ENCODE measurements around the gene GARNL3.

Gene GARNL3

DNA sequence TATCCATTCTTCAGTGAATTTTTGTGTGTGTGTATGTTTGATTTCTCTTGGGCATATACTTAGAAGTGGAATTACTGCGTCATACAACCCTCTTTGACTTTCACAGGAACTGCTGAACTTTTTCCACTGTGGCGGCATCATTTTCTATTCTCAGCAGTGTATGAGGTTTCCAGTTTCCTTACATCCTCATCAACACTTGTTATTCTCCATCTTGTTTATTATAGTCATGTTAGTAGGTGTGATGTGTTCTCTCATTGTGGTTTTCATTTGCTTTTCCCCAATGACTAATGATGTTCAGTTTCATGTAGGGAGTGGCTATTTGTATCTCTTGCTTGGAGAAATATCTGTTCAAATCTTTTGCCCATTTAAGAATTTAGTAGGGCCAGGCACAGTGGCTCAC, 162.2 kb downstream of the GARNL3 start:
- peak in 1 of 3 donors; percentile 41 for DNase-seq (ENCODE audit: low read depth in 2 of 3, low spot score in 1 of 3)

DNA sequence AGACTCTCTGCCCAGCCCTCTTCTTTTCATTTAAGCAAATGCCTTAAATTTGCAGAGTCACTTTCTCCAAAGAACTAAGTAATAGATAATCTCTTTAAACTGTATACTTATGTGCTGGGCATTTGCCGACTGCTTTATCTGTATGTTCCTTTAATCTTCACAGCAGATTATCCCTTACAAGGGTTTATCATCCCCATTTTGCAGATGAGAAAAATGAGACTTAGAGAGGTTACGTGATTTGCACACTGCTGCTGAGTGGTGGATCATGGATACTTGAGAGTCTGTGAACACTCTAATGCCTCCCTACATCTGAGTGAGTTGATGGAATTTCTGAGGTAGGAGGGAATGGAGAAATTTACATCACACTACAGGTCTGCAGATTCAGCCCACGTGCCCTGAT, 163.8 kb downstream of the GARNL3 start:
- no peak for DNase-seq (ENCODE audit: low read depth in 2 of 3, low spot score in 1 of 3)

DNA sequence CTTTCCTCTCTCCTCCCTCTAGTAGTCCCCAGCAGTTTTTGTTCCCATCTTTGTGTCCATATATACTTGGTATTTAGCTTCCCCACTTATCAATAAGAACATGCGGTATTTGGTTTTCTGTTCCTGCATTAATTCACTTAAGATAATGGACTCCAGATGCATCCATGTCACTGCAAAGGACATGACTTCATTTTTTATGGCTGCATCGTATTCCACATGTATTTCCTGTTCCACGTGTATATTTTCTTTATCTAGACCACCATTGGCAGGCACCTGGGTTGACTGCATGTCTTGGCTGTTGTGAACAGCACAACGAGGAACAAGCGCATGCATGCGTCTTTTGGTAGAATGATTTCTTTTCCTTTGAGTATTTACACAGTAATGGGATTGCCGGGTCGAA, 165.8 kb downstream of the GARNL3 start:
- no peak for DNase-seq (ENCODE audit: low read depth in 2 of 3, low spot score in 1 of 3)

DNA sequence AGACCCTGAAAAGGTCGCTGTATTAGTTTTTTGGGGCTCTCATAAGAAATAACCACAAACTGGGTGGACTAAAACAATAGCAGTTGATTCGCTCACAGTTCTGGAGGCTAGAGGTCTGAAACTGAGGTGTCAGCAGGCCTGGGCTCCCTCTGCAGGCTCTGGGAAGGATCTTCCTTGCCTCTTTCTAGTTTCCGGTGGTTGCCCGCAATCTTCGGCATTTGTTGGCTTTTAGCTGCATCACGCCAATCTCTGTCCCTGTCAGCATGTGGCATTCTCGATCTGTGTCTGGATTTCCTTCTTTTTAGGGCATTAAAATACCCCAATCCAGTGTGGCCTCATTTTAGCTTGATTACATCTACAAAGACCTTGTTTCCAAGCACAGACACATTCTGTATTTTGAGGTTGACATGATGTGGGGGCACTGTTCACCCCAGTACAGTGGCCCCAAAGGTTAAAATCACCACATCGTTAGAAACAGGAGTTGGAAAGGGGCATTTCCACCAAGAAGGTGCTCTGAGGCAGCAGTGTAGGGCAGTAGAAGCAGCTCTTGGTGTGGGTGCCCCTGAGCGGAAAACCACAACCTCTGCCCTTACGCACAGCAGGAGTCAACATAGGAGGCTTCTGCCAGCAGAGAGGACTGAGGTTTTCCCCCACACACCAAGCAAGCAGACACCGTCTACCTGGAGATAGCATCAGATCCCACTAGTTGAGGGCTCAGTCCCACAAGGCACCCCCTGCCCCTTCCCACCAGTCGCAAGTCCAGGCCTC, 173.1 kb downstream of the GARNL3 start:
- DNase-seq (ENCODE audit: low read depth in 2 of 3, low spot score in 1 of 3): no peak

DNA sequence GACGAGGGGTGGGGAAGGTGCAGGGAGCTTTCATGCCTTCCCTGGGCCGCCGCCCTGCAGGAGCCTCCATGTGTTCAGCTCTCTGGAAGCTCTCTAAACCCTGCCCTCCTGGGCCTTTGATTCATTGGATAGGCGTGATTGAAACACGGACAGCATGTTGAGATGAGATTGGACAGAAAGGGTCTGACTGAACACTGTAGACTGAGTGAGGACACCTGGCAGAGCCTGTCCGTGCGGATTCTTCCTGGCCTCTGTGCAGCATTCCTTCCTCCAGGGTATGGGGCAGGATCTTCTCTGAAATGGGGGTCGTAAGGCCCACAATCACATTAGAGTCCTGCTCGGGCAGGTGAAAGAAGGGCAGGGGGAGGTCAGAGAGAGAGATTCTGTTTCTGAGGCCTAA, 173.8 kb downstream of the GARNL3 start:
- no peak for DNase-seq (ENCODE audit: low read depth in 2 of 3, low spot score in 1 of 3)
